GM13977 (cell line): Measurements from ENCODE around the gene ROCK1.
"Not testable (repeated sequence)": the region's sequence is repeated elsewhere in the genome, so short reads cannot be mapped to it uniquely, and the experiment has no call there.

Source experiments
- DNase-seq: peaks from one replicate; pipeline ENCODE4 v3.0.0; 2012; ENCODE audit warnings: low spot score
- CTCF ChIP-seq: IDR thresholded peaks from 2 replicates; pipeline ENCODE4 v1.5.1; 2012; ENCODE audit warnings: mild to moderate bottlenecking, control low read depth; ENCODE audit not compliant: insufficient read depth; ENCODE audit errors: extremely low read depth, missing control alignments
- in situ Hi-C: fragments of 300-500 bp; cut with MboI; formaldehyde crosslinking; loops from one replicate; pipeline ENCODE4 v1.12.0; 2022; ENCODE audit warnings: low sequenced_read_pairs, low pct_unique_long_range_greater_than_20kb, mixed read lengths, inconsistent platforms; ENCODE audit not compliant: unreplicated experiment

The ROCK1 gene

GRCh38 chr18:20960735-20961134 lies 150.9 kb downstream of the ROCK1 start:
- TF ChIP-seq CTCF, result no peak
- in situ Hi-C loops, result no loop called here
- DNase-seq, result no peak

GRCh38 chr18:20950827-20951226 lies 160.8 kb downstream of the ROCK1 start:
- DNase-seq, in situ Hi-C loops: not testable (repeated sequence)
